HCT116 (cell line): ENCODE data around the gene TMCO4.

ENCODE experiments used
- POLR2AphosphoS5 ChIP-seq: IDR thresholded peaks from 2 replicates; pipeline ENCODE4 v1.6.1; 2011; ENCODE audit warnings: mild to moderate bottlenecking, low read depth, low read length, moderate library complexity
- TF ChIP-seq, protein P1 (sequence below), 3 experiments: fragments of 200-600 bp in 1 of 3; sonication (generic) in 1 of 3; IDR thresholded peaks in 2 of 3; conservative IDR thresholded peaks in 1 of 3; 2 replicates each; pipeline ENCODE4 v1.5.1; 2012 to 2017; ENCODE audit warnings: low read depth in 2 of 3, low read length in 2 of 3, antibody characterized with exemption in 1 of 3, borderline replicate concordance in 1 of 3, control low read depth in 1 of 3, mild to moderate bottlenecking in 1 of 3, mixed read lengths in 1 of 3, mixed run types in 1 of 3, moderate library complexity in 1 of 3; ENCODE audit not compliant: insufficient read depth in 1 of 3
- TF ChIP-seq, protein P2 (sequence below): IDR thresholded peaks from 2 replicates; pipeline ENCODE4 v1.6.1; 2012; ENCODE audit warnings: low read depth

DNA sequence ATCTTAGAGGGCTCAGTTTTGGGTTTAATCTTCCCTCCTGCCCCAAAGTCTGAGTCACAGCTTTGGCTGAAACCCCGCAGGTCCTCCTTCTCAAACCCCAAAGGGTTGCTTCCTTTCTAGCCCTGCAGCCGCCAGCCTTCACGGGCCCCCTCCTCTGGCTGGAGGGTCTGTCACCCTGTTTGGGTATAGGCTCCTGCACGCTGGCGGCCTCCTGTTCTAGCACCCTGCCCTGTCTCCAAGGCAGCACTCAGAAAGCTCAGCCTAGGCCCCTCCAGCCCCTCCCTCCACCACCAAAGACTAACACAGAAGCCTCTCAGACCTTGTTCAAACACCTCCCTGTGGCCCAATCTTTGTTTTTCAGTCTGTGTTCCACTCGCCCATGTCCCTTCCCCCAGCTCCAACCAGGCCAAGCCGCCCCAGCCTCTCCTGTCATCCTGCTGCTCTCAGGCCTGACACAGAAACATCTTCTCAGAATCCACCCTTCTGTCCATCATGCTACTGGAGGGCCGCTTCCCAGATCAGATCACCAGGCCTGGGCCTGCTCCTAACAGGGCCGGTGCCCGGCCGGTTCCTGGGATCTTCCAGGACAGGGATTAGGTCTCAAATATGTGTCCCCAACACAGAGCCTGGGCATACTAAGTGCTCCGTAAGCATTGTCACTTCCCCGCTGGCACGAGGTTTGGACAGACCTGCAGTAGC, 99.5 kb downstream of the TMCO4 start:
- no peak for TF ChIP-seq POLR2AphosphoS5
- TF ChIP-seq, protein P1, sequence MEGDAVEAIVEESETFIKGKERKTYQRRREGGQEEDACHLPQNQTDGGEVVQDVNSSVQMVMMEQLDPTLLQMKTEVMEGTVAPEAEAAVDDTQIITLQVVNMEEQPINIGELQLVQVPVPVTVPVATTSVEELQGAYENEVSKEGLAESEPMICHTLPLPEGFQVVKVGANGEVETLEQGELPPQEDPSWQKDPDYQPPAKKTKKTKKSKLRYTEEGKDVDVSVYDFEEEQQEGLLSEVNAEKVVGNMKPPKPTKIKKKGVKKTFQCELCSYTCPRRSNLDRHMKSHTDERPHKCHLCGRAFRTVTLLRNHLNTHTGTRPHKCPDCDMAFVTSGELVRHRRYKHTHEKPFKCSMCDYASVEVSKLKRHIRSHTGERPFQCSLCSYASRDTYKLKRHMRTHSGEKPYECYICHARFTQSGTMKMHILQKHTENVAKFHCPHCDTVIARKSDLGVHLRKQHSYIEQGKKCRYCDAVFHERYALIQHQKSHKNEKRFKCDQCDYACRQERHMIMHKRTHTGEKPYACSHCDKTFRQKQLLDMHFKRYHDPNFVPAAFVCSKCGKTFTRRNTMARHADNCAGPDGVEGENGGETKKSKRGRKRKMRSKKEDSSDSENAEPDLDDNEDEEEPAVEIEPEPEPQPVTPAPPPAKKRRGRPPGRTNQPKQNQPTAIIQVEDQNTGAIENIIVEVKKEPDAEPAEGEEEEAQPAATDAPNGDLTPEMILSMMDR (IDR thresholded peaks at IDR 0.05 in 2 of 3, conservative IDR thresholded peaks at IDR 0.05 in 1 of 3; ENCODE audit: borderline replicate concordance in 1 of 3, insufficient read depth in 1 of 3, low read depth in 2 of 3, low read length in 2 of 3), result no peak
- TF ChIP-seq, protein P2, sequence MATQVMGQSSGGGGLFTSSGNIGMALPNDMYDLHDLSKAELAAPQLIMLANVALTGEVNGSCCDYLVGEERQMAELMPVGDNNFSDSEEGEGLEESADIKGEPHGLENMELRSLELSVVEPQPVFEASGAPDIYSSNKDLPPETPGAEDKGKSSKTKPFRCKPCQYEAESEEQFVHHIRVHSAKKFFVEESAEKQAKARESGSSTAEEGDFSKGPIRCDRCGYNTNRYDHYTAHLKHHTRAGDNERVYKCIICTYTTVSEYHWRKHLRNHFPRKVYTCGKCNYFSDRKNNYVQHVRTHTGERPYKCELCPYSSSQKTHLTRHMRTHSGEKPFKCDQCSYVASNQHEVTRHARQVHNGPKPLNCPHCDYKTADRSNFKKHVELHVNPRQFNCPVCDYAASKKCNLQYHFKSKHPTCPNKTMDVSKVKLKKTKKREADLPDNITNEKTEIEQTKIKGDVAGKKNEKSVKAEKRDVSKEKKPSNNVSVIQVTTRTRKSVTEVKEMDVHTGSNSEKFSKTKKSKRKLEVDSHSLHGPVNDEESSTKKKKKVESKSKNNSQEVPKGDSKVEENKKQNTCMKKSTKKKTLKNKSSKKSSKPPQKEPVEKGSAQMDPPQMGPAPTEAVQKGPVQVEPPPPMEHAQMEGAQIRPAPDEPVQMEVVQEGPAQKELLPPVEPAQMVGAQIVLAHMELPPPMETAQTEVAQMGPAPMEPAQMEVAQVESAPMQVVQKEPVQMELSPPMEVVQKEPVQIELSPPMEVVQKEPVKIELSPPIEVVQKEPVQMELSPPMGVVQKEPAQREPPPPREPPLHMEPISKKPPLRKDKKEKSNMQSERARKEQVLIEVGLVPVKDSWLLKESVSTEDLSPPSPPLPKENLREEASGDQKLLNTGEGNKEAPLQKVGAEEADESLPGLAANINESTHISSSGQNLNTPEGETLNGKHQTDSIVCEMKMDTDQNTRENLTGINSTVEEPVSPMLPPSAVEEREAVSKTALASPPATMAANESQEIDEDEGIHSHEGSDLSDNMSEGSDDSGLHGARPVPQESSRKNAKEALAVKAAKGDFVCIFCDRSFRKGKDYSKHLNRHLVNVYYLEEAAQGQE, result no peak
